Endothelial cell of umbilical vein (primary cell): ENCODE results near the gene TTC9B. TPM values are rescaled to one million over a fixed set of nuclear protein-coding genes. Genes with fewer than 3 reads are reported as not detected.

Experiments used
- BruUV-seq: library from RNA; stranded (reverse); fragments of 400-500 nt; replicated peaks from 2 replicates; lab custom pipeline; 2021; lab: Mats Ljungman, UMichigan
- CTCF ChIA-PET: fragments of 300-600, 350-600 bp; sonication (Branson Sonifier 250); formaldehyde crosslinking; loops from one replicate; lab custom pipeline; 2021; ENCODE audit warnings: antibody characterized with exemption, inconsistent platforms; lab: Charles Lee
- POLR2A ChIA-PET: fragments of 300-600, 350-600 bp; sonication (Branson Sonifier 250); formaldehyde crosslinking; loops from one replicate; lab custom pipeline; 2021; ENCODE audit warnings: antibody characterized with exemption, inconsistent platforms; lab: Charles Lee
- DNase-seq: peaks from one replicate; pipeline ENCODE4 v3.0.0-alpha.2; 2011; ENCODE audit warnings: low read depth, low spot score
- FAIRE-seq: peaks from 2 replicates; lab custom pipeline; 2011; peaks lifted over from hg19 to GRCh38; lab: Jason Lieb, UNC
- H2AFZ ChIP-seq: 2 replicates; pipeline ENCODE4 v1.6.0; 2012; ENCODE audit warnings: low read depth, low read length, control low read depth, inconsistent platforms
- H3K27ac ChIP-seq: 2 replicates; pipeline ENCODE4 v1.5.1; 2011; ENCODE audit warnings: low read depth, mild to moderate bottlenecking, control low read depth, low read length, moderate library complexity; ENCODE audit not compliant: insufficient read depth
- H3K27me3 ChIP-seq, 2 experiments: 2 replicates each; pipeline versions ENCODE4 v1.6.0 to v1.6.1; 2011; ENCODE audit warnings: low read length in 2 of 2, mixed read lengths in 1 of 2; ENCODE audit not compliant: control insufficient read depth in 2 of 2, insufficient read depth in 2 of 2
- H3K36me3 ChIP-seq, 2 experiments: 2 replicates in 1 of 2; 3 replicates in 1 of 2; pipeline ENCODE4 v1.5.1; 2011; ENCODE audit warnings: low read length in 2 of 2, mild to moderate bottlenecking in 1 of 2, moderate library complexity in 1 of 2; ENCODE audit not compliant: control insufficient read depth in 2 of 2, insufficient read depth in 2 of 2; ENCODE audit errors: extremely low read depth in 1 of 2
- H3K4me1 ChIP-seq: 3 replicates; pipeline ENCODE4 v1.5.1; 2011; ENCODE audit warnings: mild to moderate bottlenecking, low read length; ENCODE audit not compliant: control insufficient read depth, insufficient read depth; ENCODE audit errors: extremely low read depth
- H3K4me2 ChIP-seq: 2 replicates; pipeline ENCODE4 v1.6.1; 2011; ENCODE audit warnings: low read length, control low read depth, mixed read lengths; ENCODE audit not compliant: insufficient read depth
- H3K4me3 ChIP-seq, 3 experiments: fragments of 200-600 bp in 1 of 3; sonication (generic), shearing (Covaris generic) in 1 of 3; replicated peaks in 1 of 3; 2 replicates each; pipeline ENCODE4 v1.5.1; 2011 to 2016; ENCODE audit warnings: control low read depth in 3 of 3, low read length in 3 of 3, mild to moderate bottlenecking in 2 of 3, inconsistent platforms in 1 of 3, low read depth in 1 of 3, moderate library complexity in 1 of 3; ENCODE audit not compliant: insufficient read depth in 1 of 3
- H3K79me2 ChIP-seq: 2 replicates; pipeline ENCODE4 v1.6.0; 2012; ENCODE audit warnings: low read length, inconsistent platforms; ENCODE audit not compliant: control insufficient read depth, insufficient read depth
- H3K9ac ChIP-seq: replicated peaks from 2 replicates; pipeline ENCODE3; 2011; ENCODE audit warnings: low read length, control low read depth; ENCODE audit not compliant: insufficient read depth; ENCODE audit errors: extremely low read depth
- H3K9me1 ChIP-seq: replicated peaks from 3 replicates; pipeline ENCODE4 v1.6.0; 2011; ENCODE audit warnings: mild to moderate bottlenecking, low read length; ENCODE audit not compliant: control insufficient read depth, insufficient read depth; ENCODE audit errors: extremely low read depth
- H3K9me3 ChIP-seq: replicated peaks from 2 replicates; pipeline ENCODE4 v1.5.1; 2012; ENCODE audit warnings: low read length, inconsistent platforms; ENCODE audit not compliant: control insufficient read depth, insufficient read depth
- H4K20me1 ChIP-seq: replicated peaks from 2 replicates; pipeline ENCODE3; 2011; ENCODE audit warnings: mild to moderate bottlenecking, low read length; ENCODE audit not compliant: control insufficient read depth, insufficient read depth; ENCODE audit errors: extremely low read depth
- EZH2 ChIP-seq: IDR thresholded peaks from 2 replicates; pipeline ENCODE4 v1.6.1; 2012; ENCODE audit warnings: borderline replicate concordance, low read depth, mild to moderate bottlenecking, moderate library complexity, low read length, inconsistent platforms; ENCODE audit not compliant: severe bottlenecking
- FOS ChIP-seq: IDR thresholded peaks from 2 replicates; pipeline ENCODE4 v1.6.1; 2011; ENCODE audit warnings: mild to moderate bottlenecking, low read length, moderate library complexity, borderline replicate concordance; ENCODE audit not compliant: insufficient read depth
- GATA2 ChIP-seq: IDR thresholded peaks from 2 replicates; pipeline ENCODE4 v1.7.0; 2011; ENCODE audit warnings: low read depth, mild to moderate bottlenecking, moderate library complexity, mixed read lengths, low read length; ENCODE audit not compliant: insufficient read length, insufficient read depth
- MYC ChIP-seq: IDR thresholded peaks from one replicate; pipeline ENCODE4 v1.6.1; 2011; ENCODE audit warnings: mild to moderate bottlenecking, low read depth, low read length
- POLR2A ChIP-seq: IDR thresholded peaks from 2 replicates; pipeline ENCODE4 v1.6.1; 2012; ENCODE audit warnings: low read depth, mild to moderate bottlenecking, control low read depth, low read length
- POLR2AphosphoS5 ChIP-seq: IDR thresholded peaks from 2 replicates; pipeline ENCODE4 v1.6.1; 2012; ENCODE audit warnings: low read depth, mild to moderate bottlenecking, control low read depth, low read length, moderate library complexity; ENCODE audit not compliant: insufficient read depth
- dilution Hi-C: fragments of 300-500 bp; cut with MboI; formaldehyde crosslinking; loops from one replicate; pipeline ENCODE4 v1.15.0; 2019; ENCODE audit warnings: low sequenced_read_pairs; ENCODE audit not compliant: extremely low pct_ligation_motif_present
- intact Hi-C: fragments of 100-400 bp; cut with micrococcal nuclease; formaldehyde crosslinking; loops from one replicate; pipeline ENCODE4 v1.10.0; 2022
- polyA plus RNA-seq, 4 experiments: library from polyadenylated mRNA; depleted of rRNA in 3 of 4; stranded (reverse) in 3 of 4; unstranded in 1 of 4; fragments of >200 nt; gene quantifications; 2 replicates each; pipeline versions ENCODE4 v1.2.1 to v1.2.3, GENCODE V29; 2011 to 2012; ENCODE audit warnings: missing spikeins in 1 of 4
- total RNA-seq: library from RNA; stranded (reverse); gene quantifications from 2 replicates; pipeline ENCODE4 v1.2.3, GENCODE V29; 2021
- TF ChIP-seq, protein P1 (sequence below), 2 donors: IDR thresholded peaks; 1 replicate in 1 of 2; 2 replicates in 1 of 2; pipeline ENCODE4 v1.5.1; 2011; ENCODE audit warnings: low read length in 2 of 2, mild to moderate bottlenecking in 2 of 2, moderate library complexity in 2 of 2, control low read depth in 1 of 2, inconsistent platforms in 1 of 2, low read depth in 1 of 2; ENCODE audit not compliant: insufficient read depth in 1 of 2; ENCODE audit errors: extremely low read depth in 1 of 2

TTC9B gene
- total and polyA plus RNA-seq, 2 donors (not counting 3 experiments of a cell fraction or from before 2014, with no cell fraction given) = not detected

DNA sequence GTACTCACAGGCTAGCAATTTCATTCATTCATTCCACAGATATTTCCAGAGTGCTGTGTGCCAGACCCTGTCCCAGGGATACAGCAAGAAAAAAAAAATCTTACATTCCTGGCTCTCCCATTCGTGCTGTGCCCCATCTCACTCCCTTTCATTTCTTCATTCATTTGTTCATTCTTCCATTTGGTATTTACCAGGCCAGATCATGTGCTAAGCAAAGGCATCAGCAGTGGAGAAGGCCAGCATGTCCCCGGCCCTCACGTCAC, 24.7 kb downstream of the TTC9B start:
- POLR2A ChIA-PET = no interaction called here
- Histone ChIP-seq H3K27ac (no peak overlapping the region), H3K27me3 (no peaks in the 10 kb centered on the region), H4K20me1 (no peaks in the 10 kb centered on the region), H3K4me1 (peaks cover 2% of the 10 kb centered on the region), H3K36me3 (peaks cover 0 to 3% of the 10 kb centered on the region in 2 experiments), H3K9ac (no peak overlapping the region), H3K79me2 (no peaks in the 10 kb centered on the region), H3K9me3 (no peaks in the 10 kb centered on the region), H3K9me1 (no peaks in the 10 kb centered on the region), H3K4me2 (no peak overlapping the region), H2AFZ (no peak overlapping the region), H3K4me3 (no peak overlapping the region)
- BruUV-seq = no TSS peak
- intact Hi-C loops = no loop called here
- dilution Hi-C loops = no loop called here
- no peak for FAIRE-seq
- no peak for DNase-seq
- CTCF ChIA-PET = interaction anchor here (0.8 to 1.2 kb wide), 2 partner anchors 9 to 24 kb away, joined by 3 read pairs; partner anchors contain the start of gene TTC9B
- TF ChIP-seq, protein P1, sequence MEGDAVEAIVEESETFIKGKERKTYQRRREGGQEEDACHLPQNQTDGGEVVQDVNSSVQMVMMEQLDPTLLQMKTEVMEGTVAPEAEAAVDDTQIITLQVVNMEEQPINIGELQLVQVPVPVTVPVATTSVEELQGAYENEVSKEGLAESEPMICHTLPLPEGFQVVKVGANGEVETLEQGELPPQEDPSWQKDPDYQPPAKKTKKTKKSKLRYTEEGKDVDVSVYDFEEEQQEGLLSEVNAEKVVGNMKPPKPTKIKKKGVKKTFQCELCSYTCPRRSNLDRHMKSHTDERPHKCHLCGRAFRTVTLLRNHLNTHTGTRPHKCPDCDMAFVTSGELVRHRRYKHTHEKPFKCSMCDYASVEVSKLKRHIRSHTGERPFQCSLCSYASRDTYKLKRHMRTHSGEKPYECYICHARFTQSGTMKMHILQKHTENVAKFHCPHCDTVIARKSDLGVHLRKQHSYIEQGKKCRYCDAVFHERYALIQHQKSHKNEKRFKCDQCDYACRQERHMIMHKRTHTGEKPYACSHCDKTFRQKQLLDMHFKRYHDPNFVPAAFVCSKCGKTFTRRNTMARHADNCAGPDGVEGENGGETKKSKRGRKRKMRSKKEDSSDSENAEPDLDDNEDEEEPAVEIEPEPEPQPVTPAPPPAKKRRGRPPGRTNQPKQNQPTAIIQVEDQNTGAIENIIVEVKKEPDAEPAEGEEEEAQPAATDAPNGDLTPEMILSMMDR (IDR thresholded peaks at IDR 0.05; ENCODE audit: extremely low read depth in 1 of 2, insufficient read depth in 1 of 2, low read depth in 1 of 2, low read length in 2 of 2) = no peak
- TF ChIP-seq POLR2AphosphoS5 = no peak
- TF ChIP-seq FOS = no peak
- TF ChIP-seq EZH2 = no peak
- no peak for TF ChIP-seq POLR2A
- no peak for TF ChIP-seq GATA2
- TF ChIP-seq MYC = no peak
